K562 (cell line): ENCODE results near the gene TRANK1. TPM values are rescaled to one million over a fixed set of nuclear protein-coding genes. Genes with fewer than 3 reads are reported as not detected.
A peak's percentile ranks its signal among the peaks of the same experiment; 100 is the strongest.

Experiments used
- ASH1L ChIP-seq: fragments of 450-650 bp; IDR thresholded peaks from 2 replicates; pipeline ENCODE4 v1.6.1; 2018; ENCODE audit warnings: borderline replicate concordance, mild to moderate bottlenecking, low read depth; ENCODE audit not compliant: partially characterized antibody
- ATF7 ChIP-seq: fragments of 450-650 bp; IDR thresholded peaks from 2 replicates; pipeline ENCODE4 v1.7.1; 2014; ENCODE audit warnings: mild to moderate bottlenecking, moderate library complexity
- CBFA2T3 ChIP-seq: fragments of 450-650 bp; IDR thresholded peaks from 2 replicates; pipeline ENCODE4 v1.6.1; 2017
- CREB3L1 ChIP-seq: fragments of 450-650 bp; IDR thresholded peaks from 2 replicates; pipeline ENCODE4 v1.6.1; 2014; ENCODE audit warnings: low read depth, mild to moderate bottlenecking, moderate library complexity, borderline replicate concordance
- DACH1 ChIP-seq: fragments of 450-650 bp; IDR thresholded peaks from 2 replicates; pipeline ENCODE4 v1.6.1; 2018; ENCODE audit not compliant: partially characterized antibody
- DLX4 ChIP-seq: fragments of 250-450 bp; sonication (Bioruptor Pico); IDR thresholded peaks from 2 replicates; pipeline ENCODE4 v1.6.1; 2021; ENCODE audit warnings: mild to moderate bottlenecking
- DPF2 ChIP-seq: fragments of 450-650 bp; IDR thresholded peaks from 2 replicates; pipeline ENCODE4 v1.6.1; 2016
- EGR1 ChIP-seq: fragments of 450-650 bp; conservative IDR thresholded peaks from 2 replicates; pipeline ENCODE4 v1.6.1; 2017; ENCODE audit warnings: mild to moderate bottlenecking
- EHMT2 ChIP-seq: fragments of 450-650 bp; IDR thresholded peaks from 2 replicates; pipeline ENCODE4 v1.6.1; 2018; ENCODE audit warnings: antibody characterized with exemption
- ELF1 ChIP-seq: fragments of 200-800 bp; sonication (Bioruptor generic); IDR thresholded peaks from 2 replicates; pipeline ENCODE4 v1.6.1; 2016; ENCODE audit warnings: missing genetic modification characterization, missing compliant biosample characterization
- ELK3 ChIP-seq: fragments of 450-650 bp; formaldehyde crosslinking; IDR thresholded peaks from 2 replicates; pipeline ENCODE4 v1.4.0; 2020; ENCODE audit warnings: mild to moderate bottlenecking
- EZH2 ChIP-seq: IDR thresholded peaks from 2 replicates; pipeline ENCODE4 v1.6.1; 2012; ENCODE audit warnings: low read depth, mild to moderate bottlenecking, inconsistent platforms, low read length, borderline replicate concordance
- FOXO4 ChIP-seq: fragments of 450-650 bp; formaldehyde crosslinking; IDR thresholded peaks from 2 replicates; pipeline ENCODE4 v1.4.0; 2020; ENCODE audit warnings: mild to moderate bottlenecking, moderate library complexity
- GTF2E2 ChIP-seq: fragments of 200-800 bp; sonication (Bioruptor generic); IDR thresholded peaks from 2 replicates; pipeline ENCODE4 v1.6.1; 2016; ENCODE audit warnings: missing genetic modification characterization, missing compliant biosample characterization
- IFI16 ChIP-seq: fragments of 250-450 bp; sonication (Bioruptor Pico); IDR thresholded peaks from 2 replicates; pipeline ENCODE4 v2.1.2; 2022; ENCODE audit warnings: mild to moderate bottlenecking, inconsistent platforms
- NRF1 ChIP-seq, 2 experiments: fragments of 450-650 bp; IDR thresholded peaks in 1 of 2; conservative IDR thresholded peaks in 1 of 2; 2 replicates each; pipeline ENCODE4 v1.6.1; 2014; ENCODE audit warnings: mild to moderate bottlenecking in 2 of 2
- POLR2A ChIP-seq: fragments of 450-650 bp; conservative IDR thresholded peaks from 2 replicates; pipeline ENCODE4 v1.6.1; 2016
- POLR2B ChIP-seq: fragments of 450-650 bp; IDR thresholded peaks from 2 replicates; pipeline ENCODE4 v1.6.1; 2018; ENCODE audit warnings: low read depth; ENCODE audit not compliant: partially characterized antibody
- PRMT5 ChIP-seq: sonication (generic); formaldehyde crosslinking; IDR thresholded peaks from 2 replicates; pipeline ENCODE4 v1.5.0; 2020; ENCODE audit warnings: missing genetic modification reagents
- RBM39 ChIP-seq: fragments of 200-400 bp; formaldehyde crosslinking; optimal IDR thresholded peaks from 2 replicates; pipeline ENCODE3; 2018; ENCODE audit warnings: low read depth, low read length
- SMARCB1 ChIP-seq: IDR thresholded peaks from 2 replicates; pipeline ENCODE4 v1.6.1; 2011; ENCODE audit warnings: improper control_type of control experiment, low read depth; ENCODE audit not compliant: insufficient read length
- SP1 ChIP-seq: sonication (generic); formaldehyde crosslinking; IDR thresholded peaks from 2 replicates; pipeline ENCODE4 v1.8.1; 2022; ENCODE audit warnings: mild to moderate bottlenecking, missing genetic modification reagents
- TBP ChIP-seq: optimal IDR thresholded peaks from 2 replicates; pipeline ENCODE3; 2011; ENCODE audit warnings: low read depth, low read length, improper control_type of control experiment
- ZNF12 ChIP-seq: sonication (generic); formaldehyde crosslinking; IDR thresholded peaks from 2 replicates; pipeline ENCODE4 v1.4.0; 2020; ENCODE audit warnings: mild to moderate bottlenecking, missing genetic modification reagents
- ZNF140 ChIP-seq: fragments of 250-450 bp; sonication (Bioruptor Pico); IDR thresholded peaks from 2 replicates; pipeline ENCODE4 v1.8.0; 2021; ENCODE audit warnings: moderate library complexity, mild to moderate bottlenecking, inconsistent platforms
- ZNF263 ChIP-seq: sonication (generic); formaldehyde crosslinking; IDR thresholded peaks from 2 replicates; pipeline ENCODE4 v1.8.0; 2022; ENCODE audit warnings: mild to moderate bottlenecking, missing genetic modification reagents, borderline replicate concordance
- ZNF282 ChIP-seq: sonication (generic); formaldehyde crosslinking; IDR thresholded peaks from 2 replicates; pipeline ENCODE4 v1.8.1; 2023; ENCODE audit warnings: missing genetic modification reagents
- ZNF3 ChIP-seq: fragments of 250-450 bp; sonication (Bioruptor Pico); IDR thresholded peaks from 2 replicates; pipeline ENCODE4 v1.5.0; 2021; ENCODE audit warnings: mild to moderate bottlenecking, moderate library complexity
- ZNF696 ChIP-seq: fragments of 250-450 bp; sonication (Bioruptor Pico); conservative IDR thresholded peaks from 2 replicates; pipeline ENCODE4 v1.4.0; 2020; ENCODE audit warnings: mild to moderate bottlenecking, moderate library complexity
- ZSCAN29 ChIP-seq: fragments of 450-650 bp; IDR thresholded peaks from 2 replicates; pipeline ENCODE4 v1.6.1; 2017
- polyA plus RNA-seq, 8 experiments: library from polyadenylated mRNA; depleted of rRNA in 4 of 8; stranded (reverse) in 5 of 8; unstranded in 3 of 8; fragments of >200 nt; fragmentation: Nextera tagmentation in 2 of 8; fragmentation: Illumina TruSeq in 1 of 8; extraction: Ambion mirVana in 2 of 8; extraction: Trizol in 1 of 8; gene quantifications; 2 replicates each; pipeline versions ENCODE4 v1.2.1 to v1.2.3, GENCODE V29; 2011 to 2014; ENCODE audit warnings: inconsistent platforms in 1 of 8, missing spikeins in 1 of 8
- total RNA-seq, 7 experiments: library from RNA; depleted of rRNA in 6 of 7; stranded (reverse); fragments of >200 nt in 6 of 7; fragmentation: Illumina TruSeq in 2 of 7; extraction: Trizol in 2 of 7; gene quantifications; 2 replicates each; pipeline versions ENCODE4 v1.2.1 to v1.2.3, GENCODE V29; 2011 to 2021; ENCODE audit warnings: low replicate concordance in 1 of 7

The TRANK1 gene
- total and polyA plus RNA-seq, 9 of the 15 experiments (the other 6 are each of a cell fraction or from before 2014, with no cell fraction given) = 0.41 to 5.3 (median 2.1) TPM

GRCh38 chr3:36954452-36955134, 9.7 kb upstream of the TRANK1 start (continued):
- TF ChIP-seq GTF2E2 (no peak), ELF1 (tag) (no peak), DLX4 (no peak), SMARCB1 (no peak), NRF1 (conservative IDR thresholded peaks at IDR 0.05 in 1 of 2, IDR thresholded peaks at IDR 0.05 in 1 of 2) (no peak), DPF2 (peak; percentile 87), CREB3L1 (no peak), EZH2 (no peak), SP1 (CRISPR knock-in tag) (no peak), ZNF282 (CRISPR knock-in tag) (no peak), CBFA2T3 (peak; percentile 95), PRMT5 (CRISPR knock-in tag) (no peak), RBM39 (no peak), ASH1L (no peak), POLR2B (no peak), ELK3 (CRISPR knock-in tag) (no peak), ZNF696 (CRISPR knock-in tag) (no peak), ZNF140 (CRISPR knock-in tag) (no peak), ZNF12 (CRISPR knock-in tag) (no peak), EGR1 (peak; percentile 73), FOXO4 (no peak), ZSCAN29 (no peak), ATF7 (no peak), ZNF263 (CRISPR knock-in tag) (no peak), EHMT2 (peak; percentile 88), IFI16 (CRISPR knock-in tag) (no peak; the same call in 1 of the 2 replicates), POLR2A (no peak), ZNF3 (CRISPR knock-in tag) (no peak), DACH1 (peak; percentile 72), TBP (no peak)
